Activated T-helper 1 cell treated with anti-CD3 and anti-CD28 coated beads, Interleukin-2, amount 50 U/mL, for 16 hours (primary cell): ENCODE results near the gene PGRMC1.
A peak's percentile ranks its signal among the peaks of the same experiment; 100 is the strongest.
"Not testable (repeated sequence)": the region's sequence is repeated elsewhere in the genome, so short reads cannot be mapped to it uniquely, and the experiment has no call there.

Experiments
- DNase-seq, 2 donors: peaks; one replicate each; pipeline ENCODE4 v3.0.0-alpha.2; 2020; ENCODE audit warnings: low read depth in 1 of 2, low spot score in 1 of 2

The PGRMC1 gene

GRCh38 chrX:119235872-119236622 is at the start of gene PGRMC1:
Gene PGRMC1, plus strand, starts transcription at chrX:119236285. Its CDS starts 79 bp downstream, at chrX:119236364.
- DNase-seq, result peak; percentile 55 to 67

- no peak for DNase-seq
These were observed 49.3 kb upstream of the PGRMC1 start for GRCh38 chrX:119186763-119187162.

GRCh38 chrX:119187298-119187697 is 48.8 kb upstream of the PGRMC1 start:
- no peak for DNase-seq

- no peak for DNase-seq
These were observed 47.0 kb upstream of the PGRMC1 start for GRCh38 chrX:119189115-119189514.

- no peak for DNase-seq
These were observed 46.5 kb upstream of the PGRMC1 start for GRCh38 chrX:119189595-119189994.

GRCh38 chrX:119190091-119190681 is 45.9 kb upstream of the PGRMC1 start:
- DNase-seq, result no peak

- no peak for DNase-seq
These were observed 45.3 kb upstream of the PGRMC1 start for GRCh38 chrX:119190831-119191230.

- no peak for DNase-seq
These were observed 41.5 kb upstream of the PGRMC1 start for GRCh38 chrX:119194621-119195020.

GRCh38 chrX:119201570-119201969 is 34.5 kb upstream of the PGRMC1 start:
- no peak for DNase-seq

GRCh38 chrX:119206203-119206602 is 29.9 kb upstream of the PGRMC1 start:
- no peak for DNase-seq

GRCh38 chrX:119207483-119207882 is 28.6 kb upstream of the PGRMC1 start:
- DNase-seq, result not testable (repeated sequence)

- DNase-seq, result no peak
These were observed 27.6 kb upstream of the PGRMC1 start for GRCh38 chrX:119208401-119209057.

- DNase-seq, result not testable (repeated sequence)
These were observed 25.0 kb upstream of the PGRMC1 start for GRCh38 chrX:119210931-119211648.

- no peak for DNase-seq
These were observed 24.5 kb upstream of the PGRMC1 start for GRCh38 chrX:119211649-119212014.

- no peak for DNase-seq
These were observed 17.9 kb upstream of the PGRMC1 start for GRCh38 chrX:119218198-119218597.

GRCh38 chrX:119222932-119223331 is 13.2 kb upstream of the PGRMC1 start:
- DNase-seq, result no peak

GRCh38 chrX:119223783-119224182 is 12.3 kb upstream of the PGRMC1 start:
- DNase-seq, result no peak

- DNase-seq, result no peak
These were observed 9.6 kb upstream of the PGRMC1 start for GRCh38 chrX:119226446-119226845.

GRCh38 chrX:119228512-119229252 is 7.4 kb upstream of the PGRMC1 start:
- DNase-seq, result no peak

GRCh38 chrX:119229253-119229615 is 6.9 kb upstream of the PGRMC1 start:
- no peak for DNase-seq

- no peak for DNase-seq
These were observed 5.2 kb upstream of the PGRMC1 start for GRCh38 chrX:119230850-119231249.
